ENCODE measurements around the gene IRS2. TPM values are rescaled to one million over a fixed set of nuclear protein-coding genes. Genes with fewer than 3 reads are reported as not detected.

Gene IRS2
- total RNA-seq, 4 donors from 2014 or later, result 5.0 to 24.6 (median 7.5) TPM

DNA sequence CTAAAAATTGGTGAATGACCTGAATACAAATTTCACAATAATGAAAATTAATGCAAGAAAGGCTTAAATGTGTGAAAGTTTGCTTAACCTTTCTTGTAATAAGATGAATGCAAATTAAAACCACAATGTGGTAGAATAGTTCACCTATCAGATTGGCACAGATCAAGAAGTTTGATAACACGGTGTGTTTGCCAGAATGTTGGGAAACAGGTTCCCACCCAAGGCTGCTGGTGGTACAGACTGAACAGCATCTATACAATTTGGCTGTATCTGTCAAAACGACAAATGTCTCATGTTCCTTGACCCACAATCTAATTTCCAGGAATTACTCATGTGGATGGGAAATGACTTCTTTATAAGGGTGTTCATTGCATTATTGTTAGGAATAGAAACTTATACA lies 8.6 kb upstream of the IRS2 start:
- intact Hi-C loops (cut with DNase I), result no loop called here
- no peaks in the 10 kb centered on the region for H3K9me3 ChIP-seq
- DNase-seq, result no peak
- no peak overlapping the region for H3K4me3 ChIP-seq
- no peaks in the 10 kb centered on the region for H3K36me3 ChIP-seq
- no peaks in the 10 kb centered on the region for H3K4me1 ChIP-seq
- no peak overlapping the region for H3K27ac ChIP-seq
- no peak for TF ChIP-seq POLR2A (IDR thresholded peaks at IDR 0.05)
- TF ChIP-seq, protein P1, sequence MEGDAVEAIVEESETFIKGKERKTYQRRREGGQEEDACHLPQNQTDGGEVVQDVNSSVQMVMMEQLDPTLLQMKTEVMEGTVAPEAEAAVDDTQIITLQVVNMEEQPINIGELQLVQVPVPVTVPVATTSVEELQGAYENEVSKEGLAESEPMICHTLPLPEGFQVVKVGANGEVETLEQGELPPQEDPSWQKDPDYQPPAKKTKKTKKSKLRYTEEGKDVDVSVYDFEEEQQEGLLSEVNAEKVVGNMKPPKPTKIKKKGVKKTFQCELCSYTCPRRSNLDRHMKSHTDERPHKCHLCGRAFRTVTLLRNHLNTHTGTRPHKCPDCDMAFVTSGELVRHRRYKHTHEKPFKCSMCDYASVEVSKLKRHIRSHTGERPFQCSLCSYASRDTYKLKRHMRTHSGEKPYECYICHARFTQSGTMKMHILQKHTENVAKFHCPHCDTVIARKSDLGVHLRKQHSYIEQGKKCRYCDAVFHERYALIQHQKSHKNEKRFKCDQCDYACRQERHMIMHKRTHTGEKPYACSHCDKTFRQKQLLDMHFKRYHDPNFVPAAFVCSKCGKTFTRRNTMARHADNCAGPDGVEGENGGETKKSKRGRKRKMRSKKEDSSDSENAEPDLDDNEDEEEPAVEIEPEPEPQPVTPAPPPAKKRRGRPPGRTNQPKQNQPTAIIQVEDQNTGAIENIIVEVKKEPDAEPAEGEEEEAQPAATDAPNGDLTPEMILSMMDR (IDR thresholded peaks at IDR 0.05), result no peak
- H3K27me3 ChIP-seq, result peaks cover 0 to 40% (median 0%) of the 10 kb centered on the region in 4 donors
- 21 to 41% methylated on average over 2 of the region's 2 CpGs for WGBS, 2 donors

DNA sequence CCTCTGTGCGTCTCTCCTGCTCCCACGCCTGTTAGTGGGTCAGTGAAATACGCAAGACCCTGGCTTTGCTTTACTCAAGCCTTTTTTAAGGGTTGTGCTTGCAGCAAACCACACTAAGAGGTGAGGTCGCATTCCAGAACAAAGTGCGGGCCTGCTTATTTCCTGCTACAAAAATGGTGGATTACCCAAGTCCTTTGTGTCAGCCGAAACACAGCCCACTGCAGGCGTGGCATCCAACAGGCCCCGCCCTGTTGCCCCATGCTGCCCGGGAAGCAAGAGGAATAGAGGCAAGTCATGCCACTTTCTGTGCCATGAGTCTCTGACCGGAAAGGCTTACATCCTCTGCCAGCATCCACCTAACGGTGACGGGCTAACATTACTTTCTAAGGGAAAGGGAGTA lies 7.7 kb upstream of the IRS2 start:
- no peak for DNase-seq
- Histone ChIP-seq H3K36me3 (no peaks in the 10 kb centered on the region), H3K27me3 (peaks cover 0 to 40% (median 0%) of the 10 kb centered on the region in 4 donors), H3K4me3 (no peak overlapping the region), H3K4me1 (no peaks in the 10 kb centered on the region), H3K9me3 (no peaks in the 10 kb centered on the region), H3K27ac (no peak overlapping the region)
- 52 to 62% methylated on average over 11 to 12 of the region's 12 CpGs for WGBS, 2 donors
- TF ChIP-seq POLR2A (IDR thresholded peaks at IDR 0.05), result no peak
- TF ChIP-seq, protein P1 (IDR thresholded peaks at IDR 0.05), result peak in 1 of 6 experiments; percentile 10
- intact Hi-C loops (cut with DNase I), result no loop called here

DNA sequence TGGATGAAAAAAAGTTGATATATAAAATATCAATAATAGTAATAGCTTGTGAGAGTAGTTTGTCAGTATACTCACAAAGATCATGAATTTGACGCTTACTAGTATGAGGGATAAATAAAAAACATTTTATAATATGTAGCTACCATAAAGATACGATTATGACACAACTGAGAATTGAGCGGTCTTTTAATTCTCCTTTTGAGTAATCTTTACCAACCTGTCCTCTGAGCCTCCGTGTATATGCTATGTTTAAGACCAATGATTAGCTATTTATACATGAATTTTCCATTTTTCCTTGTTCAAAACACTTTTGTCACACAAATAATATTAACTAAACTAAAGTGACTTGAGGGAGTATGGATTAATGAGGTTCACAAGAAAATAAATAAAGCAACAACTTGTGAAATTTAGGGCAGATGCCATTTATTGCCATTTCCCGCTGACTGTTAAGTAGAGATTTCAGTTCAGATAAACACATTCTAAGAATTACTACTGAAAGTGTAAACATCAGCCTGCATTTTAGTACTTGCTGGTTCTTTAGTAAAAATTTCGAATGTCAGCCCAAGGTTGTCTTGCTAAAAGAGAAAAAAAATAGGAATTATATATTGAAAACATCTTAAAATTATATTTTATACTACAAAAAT lies 6.2 kb upstream of the IRS2 start:
- H3K27me3 ChIP-seq, result peaks cover 0 to 38% (median 0%) of the 10 kb centered on the region in 4 donors
- no peak for TF ChIP-seq POLR2A (IDR thresholded peaks at IDR 0.05)
- TF ChIP-seq, protein P1 (IDR thresholded peaks at IDR 0.05), result no peak
- intact Hi-C loops (cut with DNase I), result no loop called here
- DNase-seq, result no peak
- no peaks in the 10 kb centered on the region for H3K9me3 ChIP-seq
- no peak overlapping the region for H3K27ac ChIP-seq
- H3K36me3 ChIP-seq, result no peaks in the 10 kb centered on the region
- H3K4me3 ChIP-seq, result no peak overlapping the region
- H3K4me1 ChIP-seq, result peaks cover 0 to 13% (median 2%) of the 10 kb centered on the region in 3 donors
- WGBS, 2 donors, result 71 to 83% methylated on average over 6 of the region's 6 CpGs

DNA sequence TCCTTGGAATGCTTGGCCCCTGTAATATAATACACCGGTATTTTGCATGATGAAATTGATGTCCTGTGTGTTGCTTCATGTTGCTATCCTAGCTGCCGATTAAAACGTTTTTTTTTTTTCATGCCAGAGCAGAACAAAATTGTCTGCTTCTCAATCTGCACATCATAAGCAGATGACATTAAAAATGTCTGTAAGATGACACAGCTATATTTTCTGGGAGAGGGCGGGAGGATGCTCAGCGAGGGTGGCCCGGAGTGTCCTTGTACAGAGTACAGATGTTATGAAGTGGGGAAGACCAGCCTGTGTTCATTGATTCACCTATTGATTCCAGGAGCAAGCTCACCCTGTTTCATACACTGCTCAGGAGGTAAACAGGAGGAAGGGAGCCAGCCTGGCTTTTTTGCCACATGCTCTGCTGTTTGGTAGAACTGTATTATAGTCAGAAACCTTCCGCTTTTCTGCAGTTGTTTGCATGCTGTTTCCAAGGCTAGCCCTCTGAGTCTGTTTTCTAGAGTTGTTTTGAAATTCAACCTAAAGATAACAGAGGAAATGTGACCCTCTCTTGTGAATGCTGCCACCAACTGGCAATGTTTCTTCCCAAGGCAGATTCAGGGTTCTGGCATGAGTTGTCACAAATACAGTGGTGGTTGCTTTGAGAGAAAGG lies 4.7 kb upstream of the IRS2 start:
- intact Hi-C loops (cut with DNase I), result no loop called here
- TF ChIP-seq, protein P1 (IDR thresholded peaks at IDR 0.05), result peak in 4 of 6 experiments; percentile 20 to 39 (median 24)
- no peak for TF ChIP-seq POLR2A (IDR thresholded peaks at IDR 0.05)

DNA sequence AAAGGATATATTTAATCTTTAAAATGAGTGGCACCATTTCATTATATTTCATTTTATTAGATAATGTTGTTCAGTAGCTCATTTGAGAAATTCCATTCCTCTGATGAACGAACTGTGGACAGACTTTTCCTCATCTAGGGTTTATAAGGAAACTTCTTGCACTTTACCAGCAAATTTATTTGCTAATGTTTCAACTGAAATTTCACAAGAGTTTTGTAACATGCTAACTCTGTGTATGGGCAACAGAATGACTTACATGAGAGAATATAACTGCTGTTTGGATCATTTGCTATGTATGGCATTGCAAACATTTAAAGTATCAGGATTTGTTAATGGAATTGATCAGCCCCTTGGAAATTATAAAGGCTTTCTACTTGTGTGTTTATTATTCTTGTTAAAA lies 3.7 kb upstream of the IRS2 start:
- WGBS, 2 donors, result 61 to 76% methylated on average over 1 of the region's 1 CpG
- no peak overlapping the region for H3K27ac ChIP-seq
- H3K4me1 ChIP-seq, result peaks cover 0 to 25% (median 5%) of the 10 kb centered on the region in 3 donors
- no peaks in the 10 kb centered on the region for H3K9me3 ChIP-seq
- DNase-seq, result no peak
- H3K27me3 ChIP-seq, result peaks cover 0 to 23% (median 0%) of the 10 kb centered on the region in 4 donors
- intact Hi-C loops (cut with DNase I), result no loop called here
- H3K4me3 ChIP-seq, result no peak overlapping the region
- H3K36me3 ChIP-seq, result no peaks in the 10 kb centered on the region
- no peak for TF ChIP-seq POLR2A (IDR thresholded peaks at IDR 0.05)
- TF ChIP-seq, protein P1 (IDR thresholded peaks at IDR 0.05), result no peak

More for the DNA sequence above, 4.7 kb upstream of the IRS2 start:
- WGBS, 2 donors, result 48 to 51% methylated on average over 7 of the region's 7 CpGs
- peaks cover 0 to 28% (median 0%) of the 10 kb centered on the region in 4 donors for H3K27me3 ChIP-seq
- no peaks in the 10 kb centered on the region for H3K9me3 ChIP-seq
- DNase-seq, result no peak
- no peaks in the 10 kb centered on the region for H3K36me3 ChIP-seq
- no peak overlapping the region for H3K27ac ChIP-seq
- H3K4me1 ChIP-seq, result peaks cover 0 to 19% (median 5%) of the 10 kb centered on the region in 3 donors
- H3K4me3 ChIP-seq, result no peak overlapping the region
